Activated naive CD8-positive, alpha-beta T cell treated with anti-CD3 and anti-CD28 coated beads for 36 hours (primary cell): Measurements from ENCODE around the gene UNC5B. TPM values are rescaled to one million over a fixed set of nuclear protein-coding genes. Genes with fewer than 3 reads are reported as not detected.

Experiments used
- DNase-seq: peaks from one replicate; pipeline ENCODE4 v3.0.0; 2021
- H3K27ac Mint-ChIP-seq: one replicate; pipeline ENCODE4 v1.8.0; 2022; ENCODE audit warnings: mild to moderate bottlenecking, moderate library complexity, mixed read lengths
- H3K27me3 Mint-ChIP-seq: one replicate; pipeline ENCODE4 v1.8.0; 2022; ENCODE audit warnings: mild to moderate bottlenecking, mixed read lengths
- H3K36me3 Mint-ChIP-seq: one replicate; pipeline ENCODE4 v1.8.0; 2021; ENCODE audit warnings: mild to moderate bottlenecking, mixed read lengths
- H3K4me1 Mint-ChIP-seq: one replicate; pipeline ENCODE4 v1.8.0; 2021; ENCODE audit warnings: mixed read lengths
- H3K4me3 Mint-ChIP-seq: one replicate; pipeline ENCODE4 v1.8.0; 2022; ENCODE audit warnings: mild to moderate bottlenecking, moderate library complexity, mixed read lengths
- H3K9me3 Mint-ChIP-seq: one replicate; pipeline ENCODE4 v1.8.0; 2022; ENCODE audit warnings: mixed read lengths
- total RNA-seq, 2 experiments: library from RNA; stranded (reverse); gene quantifications; one replicate each; pipeline ENCODE4 v1.2.3, GENCODE V29; 2021

Gene UNC5B
- total RNA-seq, 2 experiments from 2014 or later, result 0.04 TPM; not detected in 1

DNA sequence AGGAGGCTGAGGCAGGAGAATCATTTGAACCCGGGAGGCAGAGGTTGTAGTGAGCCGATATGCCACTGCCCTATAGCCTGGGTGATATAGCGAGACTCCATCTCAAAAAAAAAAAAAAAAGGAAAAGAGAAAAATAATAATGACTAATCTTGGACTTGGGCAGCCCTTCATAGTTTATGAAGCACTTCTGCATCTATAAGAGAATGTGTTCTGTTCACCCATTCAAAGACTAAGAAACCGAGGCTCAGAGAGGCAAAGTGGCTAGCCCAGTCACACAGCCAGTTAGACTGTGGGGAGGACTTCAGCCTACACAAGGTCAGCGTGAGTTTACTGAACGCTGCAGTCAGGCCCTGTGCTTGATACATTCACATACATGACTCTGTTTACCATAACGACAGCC, 46.9 kb downstream of the UNC5B start:
- no peaks in the 10 kb centered on the region for H3K27me3 Mint-ChIP-seq
- H3K4me3 Mint-ChIP-seq, result no peak overlapping the region
- H3K27ac Mint-ChIP-seq, result no peak overlapping the region
- H3K4me1 Mint-ChIP-seq, result no peaks in the 10 kb centered on the region
- H3K9me3 Mint-ChIP-seq, result no peaks in the 10 kb centered on the region
- no peak for DNase-seq
- H3K36me3 Mint-ChIP-seq, result no peaks in the 10 kb centered on the region

DNA sequence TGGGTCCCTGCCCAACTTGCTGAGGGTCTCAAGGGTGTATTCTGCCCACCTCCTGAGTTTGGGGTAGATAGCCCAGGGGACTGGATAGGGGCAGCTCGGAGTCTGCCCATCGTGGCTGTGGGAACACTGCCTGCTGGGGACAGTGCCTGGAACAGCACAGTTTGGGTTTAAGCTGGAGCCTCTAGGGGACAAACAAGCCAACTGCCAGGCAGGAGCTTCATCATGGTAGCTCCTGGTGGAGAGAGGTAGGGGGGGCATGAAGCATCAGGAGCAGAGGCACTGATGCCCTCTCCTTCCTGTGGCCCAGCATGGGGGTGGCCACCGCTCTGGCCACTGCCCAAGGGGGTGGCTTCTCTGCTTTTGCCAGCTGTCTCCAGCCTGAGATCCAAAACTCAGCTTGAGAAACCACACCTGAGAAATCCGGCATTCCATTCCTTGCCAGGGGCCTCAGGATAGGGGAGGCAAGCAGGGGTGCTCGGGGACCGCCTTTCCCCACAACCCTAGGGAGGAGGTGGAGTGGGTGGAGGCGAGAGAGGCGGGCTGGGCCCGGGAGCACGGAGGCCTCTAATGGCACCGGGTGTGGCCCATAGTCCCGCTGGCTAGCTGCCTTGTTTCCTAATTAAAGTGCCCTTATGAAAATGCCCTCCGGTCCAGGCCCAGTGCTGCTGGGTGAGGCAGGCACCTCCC, 47.6 kb downstream of the UNC5B start:
- H3K36me3 Mint-ChIP-seq, result no peaks in the 10 kb centered on the region
- DNase-seq, result no peak
- no peaks in the 10 kb centered on the region for H3K4me1 Mint-ChIP-seq
- H3K27me3 Mint-ChIP-seq, result no peaks in the 10 kb centered on the region
- H3K4me3 Mint-ChIP-seq, result no peak overlapping the region
- no peaks in the 10 kb centered on the region for H3K9me3 Mint-ChIP-seq
- no peak overlapping the region for H3K27ac Mint-ChIP-seq

DNA sequence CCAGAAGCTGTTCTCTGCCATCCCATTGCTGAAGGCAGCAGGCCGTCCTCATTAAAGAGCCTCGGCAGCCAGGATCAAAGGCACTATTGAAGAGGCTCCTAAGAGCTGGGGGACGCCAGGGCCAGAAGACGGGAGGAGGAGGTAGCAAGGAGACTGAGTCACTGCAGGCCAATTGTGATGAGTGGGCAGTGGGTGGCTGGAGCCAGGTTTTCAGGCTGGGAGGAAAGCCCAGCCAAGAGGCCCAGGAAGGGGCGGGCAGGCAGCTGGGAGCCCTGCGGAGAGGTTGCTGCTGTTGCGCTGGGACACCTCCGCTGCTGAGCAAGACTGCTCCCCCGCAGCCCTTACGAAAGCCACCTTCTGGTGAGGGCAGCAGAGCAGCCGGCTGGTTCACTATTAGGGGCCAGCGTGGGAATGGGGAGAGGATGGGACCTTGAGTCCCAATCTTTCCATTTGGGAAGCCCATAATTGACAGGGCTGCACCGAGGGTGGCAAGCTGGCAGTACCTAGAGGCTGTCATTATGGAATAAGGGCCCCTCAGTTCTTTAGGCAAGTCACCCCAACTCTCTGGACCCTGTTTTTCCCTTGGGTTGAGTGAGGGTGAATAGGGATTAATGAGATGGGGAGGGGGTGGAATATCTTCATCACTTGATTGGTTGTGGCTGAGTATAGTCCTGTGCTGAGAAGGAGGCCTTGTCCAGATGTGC, 48.4 kb downstream of the UNC5B start:
- Mint-ChIP-seq H3K4me1 (no peaks in the 10 kb centered on the region), H3K27me3 (no peaks in the 10 kb centered on the region), H3K4me3 (no peak overlapping the region), H3K27ac (no peak overlapping the region), H3K9me3 (no peaks in the 10 kb centered on the region), H3K36me3 (no peaks in the 10 kb centered on the region)
- no peak for DNase-seq

DNA sequence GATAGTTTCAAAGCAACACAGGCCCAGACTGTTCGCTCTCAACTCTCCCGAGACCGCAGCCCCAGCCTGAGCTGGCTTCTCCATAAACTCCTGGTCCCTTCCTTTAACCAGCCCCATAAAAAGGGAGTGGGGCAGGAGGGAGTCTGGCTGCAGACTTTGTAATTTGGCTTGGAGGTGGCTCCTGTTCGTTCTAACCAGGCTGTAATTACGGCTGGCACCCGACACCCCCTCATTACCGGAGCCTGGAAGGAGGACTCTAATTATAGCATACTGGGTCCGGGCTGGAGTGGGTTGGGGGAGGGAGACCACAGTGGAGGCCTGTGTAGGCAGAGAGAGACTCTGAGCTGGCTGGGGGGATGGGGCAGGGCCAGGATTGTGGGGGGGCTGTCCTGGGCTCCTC, 49.7 kb downstream of the UNC5B start:
- Mint-ChIP-seq H3K4me1 (no peaks in the 10 kb centered on the region), H3K36me3 (no peaks in the 10 kb centered on the region), H3K27me3 (no peaks in the 10 kb centered on the region), H3K27ac (no peak overlapping the region), H3K9me3 (no peaks in the 10 kb centered on the region), H3K4me3 (no peak overlapping the region)
- no peak for DNase-seq

DNA sequence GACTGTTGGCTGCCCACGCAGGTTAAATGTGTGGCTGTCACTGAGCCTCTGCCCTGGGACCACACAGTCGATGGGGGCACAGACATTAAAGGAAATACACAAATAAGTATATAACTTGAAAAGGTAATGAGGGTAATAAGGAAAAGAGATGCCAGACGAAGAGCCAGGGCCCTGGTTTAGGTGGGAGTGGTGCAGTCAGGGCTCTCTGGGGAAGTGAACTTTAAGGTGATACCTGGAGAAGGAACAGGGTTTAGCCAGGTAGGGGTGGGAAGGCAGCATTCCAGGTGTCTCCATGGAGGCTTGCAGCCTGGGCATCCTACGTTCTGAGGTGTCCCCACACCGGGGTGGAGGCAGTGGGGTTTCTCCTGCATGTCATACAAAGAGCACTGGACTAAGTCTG, 50.4 kb downstream of the UNC5B start:
- Mint-ChIP-seq H3K27ac (no peak overlapping the region), H3K9me3 (no peaks in the 10 kb centered on the region), H3K4me3 (no peak overlapping the region), H3K36me3 (no peaks in the 10 kb centered on the region), H3K4me1 (no peaks in the 10 kb centered on the region), H3K27me3 (no peaks in the 10 kb centered on the region)
- DNase-seq, result no peak

DNA sequence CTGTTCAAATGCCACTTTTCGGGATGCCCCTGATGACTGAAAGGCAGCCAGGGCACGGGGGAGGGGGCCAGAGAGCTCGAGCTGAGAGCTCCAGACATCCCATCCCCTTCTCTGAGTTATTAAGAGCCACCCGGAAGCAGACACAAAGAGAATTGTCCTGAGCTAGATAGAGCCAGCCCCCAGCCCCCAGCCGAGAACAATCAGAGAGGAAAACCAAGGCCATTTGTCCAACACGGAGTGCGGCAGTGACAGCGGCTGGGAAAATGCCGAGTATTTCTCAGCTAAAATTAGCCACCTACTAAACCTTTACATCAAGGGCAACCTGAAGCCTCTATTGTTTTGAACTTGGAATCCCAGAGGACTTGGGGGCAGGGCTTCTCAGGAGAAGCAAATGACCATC, 51.0 kb downstream of the UNC5B start:
- Mint-ChIP-seq H3K4me3 (no peak overlapping the region), H3K9me3 (no peaks in the 10 kb centered on the region), H3K27me3 (no peaks in the 10 kb centered on the region), H3K36me3 (no peaks in the 10 kb centered on the region), H3K27ac (no peak overlapping the region), H3K4me1 (no peaks in the 10 kb centered on the region)
- DNase-seq, result no peak

DNA sequence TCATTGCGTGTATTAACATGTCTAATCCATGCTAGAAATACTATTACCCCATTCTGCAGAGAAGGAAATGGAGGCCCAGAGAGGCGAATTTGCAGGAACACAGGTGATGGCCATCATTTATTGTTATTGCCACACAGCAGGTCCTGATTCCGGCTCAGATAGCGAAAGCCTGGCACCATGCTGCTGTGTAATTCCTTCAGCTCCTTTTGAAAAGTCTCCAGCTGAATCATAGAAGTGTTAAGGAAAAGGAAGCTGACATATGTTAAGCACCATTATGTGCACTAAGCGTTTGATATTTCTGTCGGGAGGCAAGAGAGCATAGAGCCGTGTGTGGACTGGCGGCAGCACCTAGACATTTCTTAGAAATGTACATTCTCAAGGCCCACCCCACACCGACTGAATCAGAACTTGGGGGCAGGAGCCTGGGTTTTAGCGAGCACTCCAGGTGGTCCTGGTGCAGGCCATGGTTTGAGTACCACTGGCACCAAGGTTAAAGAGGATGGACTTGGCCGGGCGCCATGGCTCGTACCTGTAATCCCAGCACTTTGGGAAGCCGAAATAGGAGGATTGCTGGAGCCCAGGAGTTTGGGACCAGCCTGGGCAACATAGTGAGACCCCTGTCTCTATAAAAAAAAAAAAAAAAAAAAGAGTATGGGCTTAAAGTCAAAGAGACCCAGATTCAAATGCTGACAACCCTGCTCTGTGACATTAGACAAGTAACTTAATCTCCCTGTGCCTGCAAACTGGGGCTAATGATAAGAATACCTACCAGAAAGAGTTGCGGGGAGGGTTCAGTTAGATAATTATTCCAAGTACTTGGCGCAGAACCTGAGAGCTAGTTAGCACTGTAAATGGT, 52.2 kb downstream of the UNC5B start:
- no peaks in the 10 kb centered on the region for H3K4me1 Mint-ChIP-seq
- no peaks in the 10 kb centered on the region for H3K9me3 Mint-ChIP-seq
- no peaks in the 10 kb centered on the region for H3K36me3 Mint-ChIP-seq
- no peak overlapping the region for H3K27ac Mint-ChIP-seq
- no peak overlapping the region for H3K4me3 Mint-ChIP-seq
- DNase-seq, result no peak
- no peaks in the 10 kb centered on the region for H3K27me3 Mint-ChIP-seq

DNA sequence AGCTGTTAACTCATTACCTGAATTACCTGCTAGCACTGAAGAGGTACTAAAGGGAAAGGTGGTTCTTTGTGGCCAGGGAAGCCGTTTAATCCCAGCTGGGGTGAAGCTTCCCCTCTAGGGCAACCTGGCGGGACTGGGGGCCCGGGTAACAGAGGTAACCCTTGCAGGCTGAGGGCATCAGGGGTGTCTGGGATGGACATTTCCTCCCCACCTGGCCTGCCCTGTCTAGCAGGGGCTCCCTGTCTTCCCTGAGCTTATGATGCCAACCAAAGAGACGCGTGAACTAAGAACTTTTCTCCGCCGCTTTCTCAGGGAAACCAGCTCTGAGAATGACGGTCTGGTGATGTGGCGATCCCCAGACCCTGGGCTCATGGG, 52.8 kb downstream of the UNC5B start:
- H3K27ac Mint-ChIP-seq, result no peak overlapping the region
- H3K36me3 Mint-ChIP-seq, result no peaks in the 10 kb centered on the region
- H3K9me3 Mint-ChIP-seq, result no peaks in the 10 kb centered on the region
- H3K27me3 Mint-ChIP-seq, result no peaks in the 10 kb centered on the region
- H3K4me3 Mint-ChIP-seq, result no peak overlapping the region
- DNase-seq, result no peak
- no peaks in the 10 kb centered on the region for H3K4me1 Mint-ChIP-seq

DNA sequence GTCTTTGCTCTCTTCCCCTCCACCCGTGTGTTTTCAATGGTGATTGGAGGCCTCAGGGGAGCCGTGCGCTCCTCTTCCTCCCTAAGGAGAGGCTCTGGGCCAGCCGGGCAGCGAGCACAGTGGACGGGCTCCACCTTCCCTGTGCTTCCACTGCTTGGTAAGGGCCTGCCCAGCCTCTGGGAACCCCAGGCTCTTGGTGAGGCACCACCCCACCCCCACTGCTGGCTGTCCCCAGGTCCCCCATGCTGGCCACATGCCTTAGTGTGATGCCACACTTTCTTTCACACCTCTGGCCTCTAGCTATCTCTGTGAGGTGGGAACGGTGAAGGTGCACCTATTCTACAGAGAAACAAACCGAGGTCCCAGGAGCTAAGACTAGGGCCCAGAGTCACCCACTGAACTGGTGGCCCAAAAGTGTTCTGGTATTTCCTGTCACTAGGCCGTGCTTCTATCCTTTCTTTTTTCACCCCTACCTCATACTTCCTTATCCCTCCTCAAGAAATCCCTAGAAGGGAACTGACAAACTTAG, 53.3 kb downstream of the UNC5B start:
- no peaks in the 10 kb centered on the region for H3K9me3 Mint-ChIP-seq
- H3K4me1 Mint-ChIP-seq, result no peaks in the 10 kb centered on the region
- no peak for DNase-seq
- H3K4me3 Mint-ChIP-seq, result no peak overlapping the region
- H3K27me3 Mint-ChIP-seq, result no peaks in the 10 kb centered on the region
- H3K27ac Mint-ChIP-seq, result no peak overlapping the region
- H3K36me3 Mint-ChIP-seq, result no peaks in the 10 kb centered on the region

DNA sequence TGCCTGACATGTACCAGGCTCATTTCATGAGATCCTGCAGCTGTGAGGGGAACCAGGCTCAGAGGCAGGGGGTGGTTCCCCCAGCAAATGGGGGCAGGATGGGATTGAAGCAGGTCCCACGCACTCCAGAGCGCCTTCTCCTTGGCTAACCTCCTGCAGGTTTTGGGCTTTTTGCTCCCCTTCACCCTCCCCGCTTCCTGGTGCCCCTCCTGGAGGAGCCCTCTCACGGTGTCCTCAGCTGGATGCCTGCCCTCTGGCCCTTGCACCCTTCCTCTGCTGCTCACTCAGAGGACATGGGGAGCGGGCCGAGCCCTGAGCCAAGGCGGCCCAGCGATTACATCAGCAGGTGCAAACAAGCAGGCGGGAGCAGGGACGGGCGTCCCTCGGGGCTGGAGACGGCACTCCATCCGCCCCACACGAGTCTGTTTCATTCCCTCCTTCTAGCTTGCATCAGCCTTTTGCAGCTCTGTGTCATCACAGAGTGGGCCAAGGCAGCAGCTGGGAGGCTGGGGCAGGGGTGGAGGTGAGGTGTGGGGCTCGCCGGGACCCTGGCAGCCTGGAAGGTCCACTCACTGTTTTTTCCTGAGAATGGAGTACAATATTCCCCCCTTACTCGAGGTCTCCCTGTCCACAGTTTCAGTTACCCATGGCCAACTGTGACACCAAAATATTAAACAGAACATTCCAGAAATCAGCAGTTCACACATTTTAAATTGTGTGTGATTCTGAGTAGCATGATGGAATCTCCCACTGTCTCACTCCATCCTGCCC, 54.0 kb downstream of the UNC5B start:
- Mint-ChIP-seq H3K27ac (no peak overlapping the region), H3K4me3 (no peak overlapping the region), H3K9me3 (no peaks in the 10 kb centered on the region), H3K27me3 (no peaks in the 10 kb centered on the region), H3K4me1 (no peaks in the 10 kb centered on the region), H3K36me3 (no peaks in the 10 kb centered on the region)
- no peak for DNase-seq

DNA sequence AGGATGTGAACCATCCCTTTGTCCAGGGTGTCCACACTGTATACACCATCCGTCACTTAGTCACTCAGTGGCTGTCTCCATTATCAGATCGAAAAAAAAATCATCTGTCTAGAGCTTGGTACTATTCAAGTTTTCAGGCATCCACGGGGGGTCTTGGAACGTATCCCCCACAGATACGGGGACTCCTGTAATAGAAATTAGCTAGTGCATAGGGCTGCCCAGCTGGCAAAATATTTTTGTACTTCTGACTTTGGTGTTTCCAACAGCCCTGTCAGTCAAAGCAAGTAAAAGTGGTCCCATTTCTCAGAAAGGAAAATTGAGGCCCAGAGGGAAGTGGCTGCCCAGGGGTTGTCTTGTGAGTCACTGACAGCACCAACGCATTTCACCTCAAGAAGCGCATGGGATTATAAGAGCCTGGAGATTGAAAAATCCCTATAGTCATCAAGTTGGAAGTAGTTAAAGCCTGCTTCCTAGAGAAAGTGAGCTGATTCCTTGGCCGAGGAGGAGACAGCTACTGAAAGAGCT, 54.6 kb downstream of the UNC5B start:
- H3K9me3 Mint-ChIP-seq, result no peaks in the 10 kb centered on the region
- no peaks in the 10 kb centered on the region for H3K36me3 Mint-ChIP-seq
- no peak overlapping the region for H3K4me3 Mint-ChIP-seq
- H3K27ac Mint-ChIP-seq, result no peak overlapping the region
- no peaks in the 10 kb centered on the region for H3K4me1 Mint-ChIP-seq
- H3K27me3 Mint-ChIP-seq, result no peaks in the 10 kb centered on the region
- DNase-seq, result no peak

DNA sequence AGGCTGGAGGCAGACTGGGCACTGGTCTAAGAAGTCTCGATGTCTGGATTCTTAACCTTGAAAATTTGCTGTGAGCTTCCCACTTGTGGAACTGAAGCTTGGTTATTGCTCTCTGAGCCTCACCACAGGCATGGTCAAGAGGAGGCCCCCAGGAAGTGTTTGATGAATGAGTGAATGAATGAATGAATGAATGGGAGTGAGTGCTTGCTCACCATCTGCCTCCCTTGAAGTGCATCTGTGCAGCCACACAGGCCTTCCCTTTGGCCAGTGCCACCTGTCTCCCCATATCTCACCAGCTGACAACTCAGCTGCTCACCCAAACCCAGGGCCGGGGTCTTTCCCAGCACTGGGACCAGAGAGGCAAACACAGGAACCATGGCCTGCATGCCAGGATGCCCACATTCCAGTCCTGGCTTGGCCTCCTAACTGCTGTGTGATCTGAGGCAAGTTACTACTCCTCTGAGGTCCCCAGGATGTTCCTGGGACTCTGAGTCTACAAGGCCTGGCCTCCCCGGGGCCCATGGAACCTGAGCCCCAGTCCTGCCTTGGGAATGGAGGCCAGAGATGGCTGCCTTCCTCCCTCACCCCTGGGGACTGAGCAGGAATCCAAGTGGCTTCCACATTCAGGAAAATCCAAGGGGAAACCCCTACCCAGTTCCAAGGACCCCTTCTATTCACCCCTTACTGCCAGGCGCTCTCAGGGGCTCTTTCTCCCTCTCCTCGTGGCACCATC, 55.3 kb downstream of the UNC5B start:
- Mint-ChIP-seq H3K27me3 (no peaks in the 10 kb centered on the region), H3K9me3 (no peaks in the 10 kb centered on the region), H3K36me3 (no peaks in the 10 kb centered on the region), H3K4me3 (no peak overlapping the region), H3K27ac (no peak overlapping the region), H3K4me1 (no peaks in the 10 kb centered on the region)
- no peak for DNase-seq

DNA sequence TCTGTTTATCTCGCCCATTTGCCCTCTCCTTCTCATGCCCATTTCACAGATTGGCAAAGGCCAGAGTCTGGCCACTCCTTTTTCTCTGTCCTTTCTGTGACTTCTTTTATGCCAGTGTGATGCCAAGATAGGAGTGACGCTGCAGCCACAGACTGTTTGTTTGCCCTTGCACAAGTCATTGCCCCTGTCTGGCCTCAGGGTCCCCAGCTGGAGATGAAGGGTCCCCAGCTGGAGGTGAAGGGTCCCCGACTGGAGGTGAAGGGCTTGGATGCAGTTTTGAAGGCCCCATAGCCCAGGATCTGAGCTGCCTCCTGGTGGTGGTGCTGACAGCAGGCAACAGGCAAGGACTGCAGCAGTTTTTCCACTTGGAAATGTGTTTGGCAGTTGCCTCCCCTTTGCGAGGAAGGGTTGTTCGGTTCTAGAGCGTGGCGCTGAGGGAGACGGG, 55.9 kb downstream of the UNC5B start:
- Mint-ChIP-seq H3K27ac (no peak overlapping the region), H3K27me3 (no peaks in the 10 kb centered on the region), H3K4me1 (no peaks in the 10 kb centered on the region), H3K36me3 (no peaks in the 10 kb centered on the region), H3K9me3 (no peaks in the 10 kb centered on the region), H3K4me3 (no peak overlapping the region)
- DNase-seq, result no peak

DNA sequence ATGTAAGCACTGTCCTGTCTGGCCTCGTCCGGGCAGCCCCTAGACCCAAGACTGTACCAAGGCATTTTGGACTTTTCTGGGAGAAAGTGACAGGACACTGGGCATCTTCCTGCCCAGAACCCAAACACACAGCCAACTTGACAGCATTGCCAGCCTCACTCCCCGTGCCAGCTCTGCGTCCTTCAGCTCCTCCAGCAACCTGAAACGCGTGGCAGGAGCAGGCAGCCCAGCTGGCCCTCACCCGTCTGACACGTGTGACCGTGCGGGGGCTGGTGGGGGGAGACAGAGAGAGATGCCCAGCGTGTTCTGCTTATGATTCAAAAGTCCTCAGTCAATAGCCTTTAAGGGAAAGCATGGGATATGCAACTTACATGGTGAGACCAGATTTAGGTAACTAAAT, 56.4 kb downstream of the UNC5B start:
- no peaks in the 10 kb centered on the region for H3K36me3 Mint-ChIP-seq
- H3K27me3 Mint-ChIP-seq, result no peaks in the 10 kb centered on the region
- no peak overlapping the region for H3K27ac Mint-ChIP-seq
- no peak overlapping the region for H3K4me3 Mint-ChIP-seq
- DNase-seq, result no peak
- H3K4me1 Mint-ChIP-seq, result no peaks in the 10 kb centered on the region
- H3K9me3 Mint-ChIP-seq, result no peaks in the 10 kb centered on the region
